Retinal pigment epithelial cell (primary cell): ENCODE results near the gene MT1A.

Experiments used
- DNase-seq: peaks from one replicate; pipeline ENCODE4 v3.0.0-alpha.2; 2010; ENCODE audit warnings: low read depth
- H3K4me3 ChIP-seq: 2 replicates; pipeline ENCODE4 v1.5.1; 2011; ENCODE audit warnings: mild to moderate bottlenecking, low read length, control low read depth, moderate library complexity
- CTCF ChIP-seq: conservative IDR thresholded peaks from 2 replicates; pipeline ENCODE4 v1.5.1; 2011; ENCODE audit warnings: low read depth, low read length, control low read depth, inconsistent platforms

The MT1A gene

GRCh38 chr16:56675685-56676210 is 37.3 kb downstream of the MT1A start:
- H3K4me3 ChIP-seq: peak overlapping the region; percentile 24
- no peak for TF ChIP-seq CTCF
- DNase-seq: no peak

- H3K4me3 ChIP-seq: no peak overlapping the region
- TF ChIP-seq CTCF: no peak
- DNase-seq: no peak
Measured at GRCh38 chr16:56677474-56677873, 39.0 kb downstream of the MT1A start.

- DNase-seq: no peak
- no peak for TF ChIP-seq CTCF
- no peak overlapping the region for H3K4me3 ChIP-seq
Measured at GRCh38 chr16:56679078-56679730, 40.7 kb downstream of the MT1A start.

- DNase-seq: no peak
- TF ChIP-seq CTCF: no peak
- H3K4me3 ChIP-seq: no peak overlapping the region
Measured at GRCh38 chr16:56679818-56680217, 41.4 kb downstream of the MT1A start.

GRCh38 chr16:56681939-56682702 is 43.7 kb downstream of the MT1A start, which contains the start of gene MT1X:
MT1X (plus strand) TSS chr16:56682470; CDS start chr16:56682541, 71 bp downstream.
- H3K4me3 ChIP-seq: peak within 1 kb of the TSS; percentile 70
- TF ChIP-seq CTCF: no peak
- DNase-seq: no peak

- H3K4me3 ChIP-seq: peak overlapping the region; percentile 70
- TF ChIP-seq CTCF: no peak
- DNase-seq: no peak
Measured at GRCh38 chr16:56682703-56683397, 44.4 kb downstream of the MT1A start.
